T-helper 9 cell (primary cell): ENCODE data around the gene FAM53B.

Experiments used
- DNase-seq: peaks from one replicate; pipeline ENCODE4 v3.0.0-alpha.2; 2020

The FAM53B gene

DNA sequence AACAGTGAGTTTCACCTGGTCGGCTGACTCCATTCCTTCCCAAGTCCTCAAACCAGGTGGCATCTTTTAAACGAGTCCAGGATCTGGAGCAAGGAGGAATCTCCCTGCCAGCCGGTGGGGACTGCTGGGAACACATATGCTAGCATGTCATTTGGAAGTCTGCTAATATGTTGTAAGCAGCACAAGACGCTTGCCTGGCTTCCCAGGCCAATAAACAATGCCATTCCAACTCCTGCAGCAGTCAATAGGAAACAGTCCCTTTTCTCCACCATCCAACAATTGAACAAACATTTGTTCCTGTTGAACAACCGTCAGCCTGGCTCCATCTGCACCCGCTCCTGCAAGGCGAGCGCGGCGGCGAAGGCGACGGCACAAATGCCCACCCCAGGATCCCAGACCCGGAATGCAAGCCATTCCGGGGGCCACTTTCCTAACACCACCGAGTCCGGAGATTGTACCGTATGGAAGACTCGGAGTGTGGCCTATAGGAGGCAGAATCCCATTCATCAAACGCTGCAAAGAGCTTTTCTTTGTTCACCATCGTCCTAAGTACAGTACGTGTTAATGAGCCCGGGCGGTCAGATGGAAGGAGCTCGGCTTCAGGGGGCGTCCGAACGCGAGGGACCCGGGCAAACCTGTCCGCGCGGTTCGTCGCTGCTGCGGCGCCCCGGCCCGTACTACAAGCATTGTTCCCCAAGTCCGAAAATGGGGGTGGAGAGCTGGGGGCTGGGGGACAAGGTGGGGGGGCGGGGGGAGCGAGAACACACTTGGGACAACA is 1.6 kb downstream of the FAM53B start:
- no peak for DNase-seq

DNA sequence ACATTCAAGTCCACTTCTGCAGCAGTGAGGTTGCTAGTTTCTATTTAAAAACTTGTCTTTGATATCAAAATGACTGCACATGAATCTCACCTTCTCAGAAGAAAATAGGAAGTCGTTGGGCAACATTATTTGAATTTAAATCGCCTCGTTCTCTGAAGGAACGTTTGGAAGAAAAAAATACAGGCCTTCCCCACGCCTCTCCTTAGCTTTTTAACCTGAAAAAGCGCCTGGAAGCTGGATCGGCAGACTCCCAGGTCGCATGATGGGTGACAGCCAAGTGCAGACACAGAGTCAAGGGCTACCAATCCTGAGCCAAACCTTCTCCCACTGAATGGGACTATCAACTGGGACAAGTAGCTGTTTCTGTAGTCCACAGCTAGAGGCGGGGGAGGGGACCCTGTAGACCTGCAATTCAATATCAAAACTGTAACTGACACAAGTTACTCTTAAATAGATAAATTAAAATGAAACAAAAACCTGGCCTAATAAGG is 2.2 kb downstream of the FAM53B start:
- no peak for DNase-seq

DNA sequence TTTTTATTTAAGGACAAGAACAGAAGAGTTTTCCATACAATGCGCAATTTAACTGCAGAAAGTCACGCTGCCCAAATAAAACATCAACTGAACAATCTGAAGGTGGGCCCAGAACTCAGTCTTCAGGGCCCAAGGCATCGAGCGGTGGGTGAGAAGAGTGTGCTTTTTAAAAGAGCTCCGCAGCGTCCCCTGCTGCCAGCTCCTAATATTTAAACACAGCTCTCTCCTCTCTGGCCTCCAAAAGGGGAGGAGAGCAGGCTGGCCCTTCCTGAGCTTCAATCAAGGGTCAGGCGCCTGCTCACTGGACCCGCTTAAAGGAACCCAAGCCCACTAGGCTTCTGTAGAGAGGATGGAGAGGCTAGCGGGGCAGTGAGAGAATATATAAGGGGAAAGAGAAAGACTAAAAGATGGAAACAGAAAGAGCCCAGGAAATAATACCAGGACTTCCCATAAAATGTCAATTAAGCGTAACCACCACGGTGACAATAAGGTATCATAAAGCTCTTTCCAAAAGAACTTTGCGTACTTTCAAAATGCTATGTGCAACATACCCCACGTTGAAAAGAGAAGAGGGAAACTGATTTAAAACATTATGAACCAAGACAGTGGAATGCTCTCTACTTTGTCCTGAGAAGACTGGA is 2.8 kb downstream of the FAM53B start:
- DNase-seq, result peak; percentile 73

DNA sequence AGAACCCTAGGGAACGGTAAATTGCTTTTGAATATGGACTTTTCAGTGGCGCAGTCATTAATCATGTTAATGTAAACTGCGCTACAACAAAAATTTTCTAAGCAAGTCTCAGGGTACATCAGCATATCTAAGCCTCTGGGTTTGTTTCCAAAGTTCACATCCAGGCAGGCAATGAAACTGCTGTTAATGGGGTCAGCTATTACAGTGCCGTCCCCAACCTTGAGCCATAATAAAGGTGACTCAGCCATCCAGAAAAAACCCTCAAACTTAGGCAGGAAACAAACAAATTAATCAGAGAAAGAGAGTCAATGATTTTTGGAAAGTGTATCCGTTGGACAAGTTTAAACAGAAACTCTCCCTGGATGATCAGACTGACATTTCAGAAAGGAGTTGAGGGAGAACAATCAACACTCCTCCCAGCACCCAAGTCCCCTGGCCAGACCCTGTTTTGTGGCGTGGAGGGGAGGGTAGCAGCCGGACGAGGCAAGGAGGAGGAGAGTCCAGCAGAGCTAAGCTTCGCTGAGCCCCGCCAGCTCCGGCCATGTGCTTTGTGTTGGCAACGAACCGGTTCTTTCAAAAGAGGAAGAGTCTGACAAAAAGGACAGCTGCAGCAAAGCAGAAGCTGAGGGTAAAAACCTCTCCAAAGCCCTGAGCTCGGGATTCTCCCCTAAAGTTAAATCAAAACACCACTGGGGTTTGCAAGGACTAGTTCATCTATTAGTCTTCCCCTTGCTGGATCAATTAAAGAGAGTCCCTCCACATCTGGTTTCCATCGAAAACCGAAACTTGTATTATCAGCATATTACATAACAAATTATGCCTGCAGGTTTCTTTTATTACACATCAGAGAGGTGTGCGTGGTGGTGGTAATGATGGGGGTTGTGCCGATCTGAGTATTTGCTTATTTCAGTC is 3.6 kb downstream of the FAM53B start:
- DNase-seq, result no peak

DNA sequence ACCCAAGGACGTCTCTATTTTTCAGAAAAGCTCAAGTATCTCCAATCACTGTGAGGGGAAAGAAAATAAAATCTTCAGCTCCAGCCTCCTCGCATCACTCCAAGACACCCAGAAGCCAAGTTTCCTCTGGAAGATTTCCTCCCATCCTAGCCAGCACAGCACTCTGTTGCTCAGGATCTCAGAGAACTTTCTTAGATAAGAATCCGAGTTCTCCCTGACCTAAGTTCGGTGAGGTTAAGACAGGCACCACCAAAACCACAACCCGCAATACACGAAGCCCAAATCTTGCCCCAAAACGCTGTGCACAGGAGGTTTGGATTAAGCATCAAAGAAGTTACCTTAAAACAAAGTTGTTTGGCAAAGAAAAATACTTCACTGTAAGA is 4.2 kb downstream of the FAM53B start:
- DNase-seq, result no peak

- no peak for DNase-seq
These were observed 4.9 kb downstream of the FAM53B start for GRCh38 chr10:124739119-124739921.

- no peak for DNase-seq
These were observed 5.7 kb downstream of the FAM53B start for GRCh38 chr10:124738441-124738840.

GRCh38 chr10:124737708-124738107 is 6.5 kb downstream of the FAM53B start:
- DNase-seq, result no peak

- DNase-seq, result no peak
These were observed 7.0 kb downstream of the FAM53B start for GRCh38 chr10:124737221-124737620.

GRCh38 chr10:124736491-124737136 is 7.6 kb downstream of the FAM53B start:
- DNase-seq, result no peak

GRCh38 chr10:124735491-124736286 is 8.5 kb downstream of the FAM53B start:
- DNase-seq, result no peak

DNA sequence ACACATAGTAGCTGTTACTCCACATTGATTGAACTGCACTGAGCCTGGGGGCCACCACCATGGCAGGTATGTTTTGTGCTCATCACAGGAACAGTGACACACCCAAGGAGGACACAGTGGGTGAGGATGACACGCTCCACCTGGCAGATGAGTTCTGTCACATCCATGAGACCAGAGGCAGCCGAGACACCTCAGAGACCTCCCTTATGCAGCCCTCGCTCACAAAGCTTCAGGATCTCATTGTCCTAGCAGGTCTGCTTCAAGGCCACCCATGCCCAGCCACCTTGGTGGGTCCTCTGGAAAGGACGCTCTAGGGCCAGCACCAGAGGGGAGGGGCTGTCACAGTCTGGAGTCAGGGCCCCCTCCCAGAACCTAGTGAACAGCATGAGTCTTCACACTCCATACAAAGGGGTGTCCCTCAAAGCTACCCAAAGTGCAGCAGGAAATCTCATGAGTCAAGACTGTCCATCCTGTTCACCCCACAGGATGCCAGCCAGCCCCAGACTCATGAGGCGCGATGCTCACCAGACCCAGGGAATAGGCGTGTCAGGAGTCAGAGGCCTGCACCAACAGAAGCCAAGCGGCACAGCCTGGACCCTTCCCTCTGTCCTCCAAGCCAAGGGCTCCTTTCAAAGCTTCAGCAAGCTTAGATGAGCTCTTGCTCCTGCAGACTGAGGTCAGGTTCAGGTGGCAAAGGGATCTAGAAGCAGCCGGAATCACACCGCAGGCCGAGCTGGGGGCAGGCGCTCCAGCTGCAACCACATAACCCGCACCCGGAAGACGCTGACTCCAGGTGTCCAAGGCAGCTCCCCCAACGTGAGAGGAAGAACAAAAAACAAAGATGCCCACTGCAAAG is 9.6 kb downstream of the FAM53B start:
- no peak for DNase-seq

DNA sequence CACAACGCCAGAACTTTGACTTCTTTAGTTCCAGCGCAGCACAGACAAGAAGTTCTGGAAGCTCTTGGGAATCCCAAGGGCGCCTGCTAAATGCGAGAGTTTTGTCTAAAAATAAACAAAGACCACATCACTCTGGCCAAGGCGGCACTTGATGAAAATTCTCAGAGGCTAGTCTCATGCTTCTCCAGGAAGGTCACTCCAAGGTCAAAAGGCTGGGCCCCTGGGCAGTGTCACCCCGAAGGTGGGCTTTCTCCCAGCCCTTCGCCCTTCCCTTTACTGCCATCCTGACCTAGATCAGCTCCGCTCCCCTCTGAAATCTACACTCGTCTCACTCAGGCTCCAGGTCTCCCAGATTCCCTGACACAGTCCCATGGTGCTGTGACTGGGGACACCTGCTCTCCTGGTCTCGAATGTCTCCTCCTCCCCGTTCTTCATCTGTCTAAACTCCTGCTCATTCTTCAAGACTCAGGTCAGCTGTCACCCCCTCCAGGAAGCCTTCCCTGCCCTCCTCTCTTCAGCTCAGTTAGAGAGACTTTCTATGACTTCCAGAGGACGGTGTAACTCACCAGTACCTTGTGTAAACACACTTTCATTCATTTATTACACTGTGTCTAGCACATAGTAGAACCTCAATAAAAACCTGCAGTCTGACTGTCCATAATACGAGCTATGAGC is 10.5 kb downstream of the FAM53B start:
- DNase-seq, result no peak

- DNase-seq, result peak; percentile 41
These were observed 11.1 kb downstream of the FAM53B start for GRCh38 chr10:124732931-124733570.

GRCh38 chr10:124731551-124731950 is 12.6 kb downstream of the FAM53B start:
- DNase-seq, result no peak

DNA sequence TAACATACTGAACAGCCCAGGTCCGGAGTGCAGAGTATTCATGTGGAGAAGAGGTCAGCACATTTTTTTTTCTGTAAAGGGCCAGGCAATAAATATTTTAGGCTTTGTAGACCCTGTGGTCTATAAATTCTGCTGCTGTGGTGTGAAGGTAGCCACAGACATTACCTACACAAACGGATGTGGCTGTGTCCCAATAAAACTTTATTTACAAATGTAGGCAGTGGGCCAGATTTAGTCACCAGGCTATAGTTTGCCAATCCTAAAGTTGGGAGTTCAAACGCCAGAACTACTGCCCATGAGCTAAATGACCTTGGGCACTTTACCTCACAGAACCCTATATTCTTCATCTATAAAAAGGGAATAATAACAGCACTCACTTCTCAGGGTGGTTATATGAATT is 13.4 kb downstream of the FAM53B start:
- no peak for DNase-seq

GRCh38 chr10:124728830-124729661 is 15.1 kb downstream of the FAM53B start:
- no peak for DNase-seq
